IPS DF 19.7 (cell line): Measurements from ENCODE around the gene SUSD6.

Experiments
- DNase-seq: peaks from one replicate; pipeline ENCODE4 v3.0.0-alpha.2; 2013; ENCODE audit warnings: low read depth, low spot score

Gene SUSD6

GRCh38 chr14:69672356-69672755 lies 61.0 kb downstream of the SUSD6 start:
- no peak for DNase-seq

- DNase-seq = no peak
Measured at GRCh38 chr14:69673104-69673503, 61.7 kb downstream of the SUSD6 start.

GRCh38 chr14:69673578-69674305 lies 62.3 kb downstream of the SUSD6 start:
- no peak for DNase-seq

- no peak for DNase-seq
Measured at GRCh38 chr14:69674546-69675244, 63.3 kb downstream of the SUSD6 start.

- DNase-seq = no peak
Measured at GRCh38 chr14:69675245-69675583, 63.8 kb downstream of the SUSD6 start.

- no peak for DNase-seq
Measured at GRCh38 chr14:69675877-69676416, 64.6 kb downstream of the SUSD6 start.

- DNase-seq = no peak
Measured at GRCh38 chr14:69676723-69677122, 65.3 kb downstream of the SUSD6 start.

- no peak for DNase-seq
Measured at GRCh38 chr14:69680297-69680696, 68.9 kb downstream of the SUSD6 start.

- no peak for DNase-seq
Measured at GRCh38 chr14:69682136-69682535, 70.7 kb downstream of the SUSD6 start.

- no peak for DNase-seq
Measured at GRCh38 chr14:69682621-69683263, 71.3 kb downstream of the SUSD6 start.

GRCh38 chr14:69683971-69684370 lies 72.6 kb downstream of the SUSD6 start:
- no peak for DNase-seq

- no peak for DNase-seq
Measured at GRCh38 chr14:69684461-69685217, 73.2 kb downstream of the SUSD6 start.

GRCh38 chr14:69685218-69685616 lies 73.8 kb downstream of the SUSD6 start:
- DNase-seq = no peak

- DNase-seq = no peak
Measured at GRCh38 chr14:69685716-69686115, 74.3 kb downstream of the SUSD6 start.

- DNase-seq = no peak
Measured at GRCh38 chr14:69687606-69688298, 76.4 kb downstream of the SUSD6 start.

- no peak for DNase-seq
Measured at GRCh38 chr14:69688299-69688649, 76.9 kb downstream of the SUSD6 start.

GRCh38 chr14:69690042-69690441 lies 78.6 kb downstream of the SUSD6 start:
- DNase-seq = no peak

- DNase-seq = no peak
Measured at GRCh38 chr14:69692594-69692993, 81.2 kb downstream of the SUSD6 start.

- no peak for DNase-seq
Measured at GRCh38 chr14:69693145-69693544, 81.7 kb downstream of the SUSD6 start.

GRCh38 chr14:69693801-69694729 lies 82.7 kb downstream of the SUSD6 start:
- no peak for DNase-seq
